HG03095 (cell line): ENCODE data around the gene LRRC42.
"Not testable (repeated sequence)": the region's sequence is repeated elsewhere in the genome, so short reads cannot be mapped to it uniquely, and the experiment has no call there.

Experiments used
- ATAC-seq: cut with Tn5 transposase; IDR thresholded peaks from one replicate; pipeline ENCODE4 v1.9.1; 2021; ENCODE audit warnings: moderate library complexity; ENCODE audit not compliant: unreplicated experiment

LRRC42 gene

DNA sequence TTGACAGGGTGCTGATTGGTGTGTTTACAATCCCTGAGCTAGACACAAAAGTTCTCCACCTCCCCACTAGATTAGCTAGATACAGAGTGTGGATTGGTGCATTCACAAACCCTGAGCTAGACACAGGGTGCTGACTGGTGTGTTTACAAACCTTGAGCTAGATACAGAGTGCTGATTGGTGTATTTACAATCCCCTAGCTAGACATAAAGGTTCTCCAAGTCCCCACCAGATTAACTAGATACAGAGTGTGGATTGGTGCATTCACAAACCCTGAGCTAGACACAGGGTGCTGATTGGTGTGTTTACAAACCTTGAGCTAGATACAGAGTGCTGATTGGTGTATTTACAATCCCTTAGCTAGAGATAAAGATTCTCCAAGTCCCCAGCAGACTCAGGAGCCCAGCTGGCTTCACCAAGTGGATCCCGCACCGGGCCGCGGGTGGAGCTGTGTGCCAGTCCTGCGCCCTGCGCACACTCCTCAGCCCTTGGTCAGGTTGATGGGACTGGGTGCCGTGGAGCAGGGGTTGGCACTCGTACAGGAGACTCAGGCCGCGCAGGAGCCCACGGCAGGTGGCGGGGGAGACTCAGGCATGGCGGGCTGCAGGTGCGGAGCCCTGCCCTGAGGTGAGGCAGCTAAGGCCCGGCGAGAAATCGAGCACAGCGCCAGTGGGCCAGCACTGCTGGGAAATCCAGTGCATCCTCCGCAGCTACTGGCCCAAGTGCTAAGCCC, 57.8 kb downstream of the LRRC42 start:
- ATAC-seq, result not testable (repeated sequence)

DNA sequence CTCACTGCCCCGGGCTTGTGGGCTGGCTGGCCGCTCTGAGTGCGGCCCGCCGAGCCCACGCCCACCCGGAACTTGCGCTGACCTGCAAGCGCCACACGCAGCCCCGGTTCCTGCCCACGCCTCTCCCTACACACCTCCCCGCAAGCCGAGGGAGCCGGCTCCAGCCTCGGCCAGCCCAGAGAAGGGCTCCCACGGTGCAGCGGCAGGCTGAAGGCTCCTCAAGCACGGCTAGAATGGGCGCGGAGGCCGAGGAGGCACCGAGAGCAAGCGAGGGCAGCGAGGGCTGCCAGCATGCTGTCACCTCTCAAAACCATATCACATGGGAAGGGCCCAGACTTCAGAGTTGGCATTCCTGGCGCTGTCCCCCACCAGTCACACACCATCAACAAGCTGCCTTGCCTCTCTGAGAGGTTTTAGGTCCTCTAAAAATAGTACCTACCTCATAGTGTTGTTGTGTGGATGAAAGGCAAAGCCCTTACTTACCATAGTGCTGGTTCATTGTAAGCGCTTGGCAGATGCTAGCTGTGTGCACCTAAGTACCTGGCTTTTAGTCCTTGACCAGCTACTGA, 58.4 kb downstream of the LRRC42 start:
- ATAC-seq, result no peak

DNA sequence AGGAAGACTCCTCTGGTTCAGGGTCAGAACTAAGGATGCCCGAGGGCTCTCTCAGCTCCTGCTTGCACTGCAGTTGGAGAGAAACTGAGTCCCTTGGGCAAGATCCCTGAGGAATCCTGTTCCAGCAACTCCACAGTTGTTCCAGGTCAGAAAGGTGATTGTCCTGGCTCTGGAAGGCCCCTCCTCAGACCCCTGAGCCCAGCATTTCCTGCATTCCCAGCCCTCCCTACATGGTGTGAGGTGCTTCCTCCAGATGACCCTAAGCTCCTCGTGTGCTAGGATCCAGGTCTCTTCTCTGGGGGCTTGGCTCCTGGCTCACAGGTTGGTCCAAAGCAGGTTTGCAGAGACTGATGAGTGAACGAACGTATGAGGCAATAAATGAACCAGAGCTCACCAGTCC, 60.4 kb downstream of the LRRC42 start:
- ATAC-seq, result no peak

DNA sequence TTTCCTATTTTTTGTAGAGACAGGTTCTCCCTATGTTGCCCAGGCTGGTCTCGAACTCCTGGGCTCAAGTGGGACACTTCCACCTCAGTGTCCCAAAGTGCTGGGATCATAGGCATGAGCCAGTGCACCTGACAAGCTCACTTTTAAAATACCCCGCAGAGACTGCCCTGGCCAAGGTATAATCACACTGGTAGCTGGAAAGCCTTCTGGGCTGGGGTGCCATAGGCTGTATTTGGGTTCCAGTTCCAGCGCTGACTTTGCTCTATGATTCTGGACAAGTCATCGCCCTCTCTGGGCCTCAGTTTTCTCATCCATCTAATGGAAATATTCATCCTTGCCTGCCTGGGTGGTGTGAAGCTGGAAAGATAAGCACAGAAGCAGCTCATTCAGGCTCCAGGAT, 61.5 kb downstream of the LRRC42 start:
- ATAC-seq, result no peak

DNA sequence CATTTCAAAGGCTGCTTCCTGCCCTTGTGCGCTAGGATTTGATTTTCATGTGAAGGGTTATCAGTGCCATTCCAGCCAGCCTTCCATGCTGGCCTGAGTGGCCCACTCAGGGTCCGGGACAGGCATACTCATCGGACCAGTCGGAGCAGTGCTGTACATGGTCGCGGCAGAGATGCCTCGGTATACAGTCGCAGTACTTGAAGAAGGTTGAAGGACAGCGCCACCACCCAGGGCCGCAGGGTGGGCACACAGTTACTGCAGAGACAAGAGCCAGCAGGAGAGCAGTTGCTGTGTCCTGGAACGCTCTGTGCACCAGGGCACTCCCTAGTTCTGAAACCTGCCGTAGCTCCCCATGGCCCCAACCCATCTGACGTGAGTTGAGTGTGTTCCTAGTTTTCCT, 62.7 kb downstream of the LRRC42 start:
- no peak for ATAC-seq

DNA sequence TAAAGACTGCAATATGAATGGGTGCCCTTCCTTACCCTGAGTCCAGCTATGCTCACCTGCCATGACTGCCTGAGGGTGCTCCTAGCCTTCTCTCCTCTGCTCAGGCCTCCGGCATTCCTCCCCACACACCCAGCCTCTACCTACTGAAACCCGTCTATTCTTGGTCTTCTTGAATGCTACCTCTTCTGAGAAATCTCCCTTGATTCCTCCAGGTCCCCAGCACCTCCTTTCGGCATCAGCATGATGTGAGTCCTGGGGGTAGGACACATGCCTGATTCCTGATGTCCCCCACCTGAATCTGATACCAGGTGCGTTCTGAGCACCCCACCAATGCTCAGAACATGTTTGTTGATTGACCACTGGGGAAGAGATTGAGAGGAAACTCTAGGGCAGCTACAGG, 63.3 kb downstream of the LRRC42 start:
- ATAC-seq, result no peak

DNA sequence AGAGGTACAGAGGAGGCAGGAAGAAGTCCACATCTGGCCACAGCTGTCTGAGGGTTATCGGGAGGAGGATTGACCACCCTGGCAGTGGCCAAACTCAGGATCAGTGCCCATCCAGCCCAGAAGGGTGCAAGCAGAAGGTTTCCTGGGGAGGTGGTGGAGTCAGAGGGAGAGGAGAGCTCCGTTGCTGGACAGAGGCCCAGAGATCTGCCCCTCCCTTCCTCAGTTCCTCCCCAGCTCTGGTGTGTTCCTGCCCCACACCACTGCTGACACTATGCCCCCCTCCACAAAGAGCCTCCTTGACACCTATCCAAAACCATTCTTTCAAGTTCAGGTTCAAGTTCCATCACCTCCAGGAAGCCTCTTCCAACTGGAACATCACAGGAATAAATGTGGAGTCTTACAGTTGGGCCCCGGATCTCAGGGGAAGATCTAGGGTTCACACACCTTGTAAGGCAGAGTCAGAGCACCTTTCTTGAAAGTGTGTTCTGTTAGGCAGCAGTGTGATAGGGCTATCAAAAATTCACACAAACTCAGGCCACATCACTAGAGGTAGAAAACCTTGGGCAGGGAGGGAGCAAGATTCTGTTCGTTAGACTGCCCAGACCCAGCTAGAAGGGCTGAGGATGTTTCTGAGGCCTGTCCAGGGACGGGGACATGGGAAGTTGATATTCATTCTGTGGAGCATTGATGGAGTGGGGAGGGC, 64.4 kb downstream of the LRRC42 start:
- ATAC-seq, result no peak

DNA sequence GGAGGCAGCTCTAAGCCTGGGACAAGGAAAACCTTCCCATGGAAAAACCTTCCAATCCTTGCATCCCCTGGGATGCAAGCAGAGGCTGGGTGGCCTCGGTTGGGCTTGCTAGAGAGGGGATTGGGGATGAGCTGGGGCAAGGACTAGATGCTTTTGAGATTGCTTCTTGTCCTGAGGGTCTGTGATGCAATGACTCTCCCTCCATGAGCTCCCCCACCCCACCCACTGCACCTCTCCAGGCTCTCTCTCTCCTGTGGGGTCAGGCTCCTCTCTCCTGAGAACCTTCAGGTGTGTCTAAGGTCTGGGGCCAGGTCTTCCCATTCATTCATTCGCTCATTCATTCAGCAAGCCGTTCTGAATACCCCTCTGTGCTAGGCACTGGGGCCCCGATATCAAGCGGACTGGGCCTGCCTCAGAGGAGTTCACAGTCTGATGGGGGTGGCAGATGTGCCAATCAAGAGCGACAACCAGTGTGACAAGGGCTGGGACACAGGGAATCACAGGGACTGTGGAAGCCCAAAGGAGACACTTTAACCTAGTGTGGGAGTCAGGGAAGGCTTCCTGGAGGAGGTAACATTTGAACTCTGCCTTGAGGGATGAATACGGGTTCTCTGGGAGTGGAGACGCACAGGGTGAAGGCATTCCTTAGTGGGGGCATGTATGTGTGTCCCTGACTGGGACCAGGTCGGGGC, 65.3 kb downstream of the LRRC42 start:
- ATAC-seq, result no peak

DNA sequence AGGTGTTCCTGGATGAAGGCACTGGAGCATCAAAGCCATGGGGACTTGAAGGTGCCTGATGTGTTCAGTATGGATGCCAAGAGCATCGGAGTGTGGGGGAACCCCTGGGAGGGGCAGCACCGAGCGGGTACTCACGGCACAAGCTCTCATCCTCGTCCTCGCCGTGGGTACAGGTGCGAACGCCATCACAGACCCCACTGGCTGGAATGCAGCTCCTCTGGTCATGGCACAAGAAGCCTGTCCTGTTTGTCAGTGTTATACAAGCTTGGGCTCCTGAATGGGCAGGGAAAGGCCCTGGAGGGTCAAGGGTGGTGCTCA, 65.8 kb downstream of the LRRC42 start:
- ATAC-seq, result no peak

DNA sequence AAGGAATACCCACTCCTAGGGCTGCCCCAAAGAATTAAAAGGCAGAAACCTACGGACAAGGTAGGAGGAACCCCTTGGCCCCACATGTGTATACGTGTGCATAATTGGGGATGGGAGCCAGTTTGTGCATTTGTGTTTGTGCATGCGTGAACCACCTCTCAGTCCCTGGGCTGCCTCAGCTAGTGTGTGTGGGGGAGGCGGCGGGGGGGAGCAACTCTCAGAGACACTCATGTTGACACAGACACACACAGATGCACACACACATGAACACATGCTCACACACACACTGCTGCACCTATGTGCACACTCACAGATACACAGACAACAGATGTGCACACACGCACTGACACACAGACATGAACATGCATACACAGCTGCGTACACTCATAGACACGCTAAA, 66.7 kb downstream of the LRRC42 start:
- ATAC-seq, result no peak

DNA sequence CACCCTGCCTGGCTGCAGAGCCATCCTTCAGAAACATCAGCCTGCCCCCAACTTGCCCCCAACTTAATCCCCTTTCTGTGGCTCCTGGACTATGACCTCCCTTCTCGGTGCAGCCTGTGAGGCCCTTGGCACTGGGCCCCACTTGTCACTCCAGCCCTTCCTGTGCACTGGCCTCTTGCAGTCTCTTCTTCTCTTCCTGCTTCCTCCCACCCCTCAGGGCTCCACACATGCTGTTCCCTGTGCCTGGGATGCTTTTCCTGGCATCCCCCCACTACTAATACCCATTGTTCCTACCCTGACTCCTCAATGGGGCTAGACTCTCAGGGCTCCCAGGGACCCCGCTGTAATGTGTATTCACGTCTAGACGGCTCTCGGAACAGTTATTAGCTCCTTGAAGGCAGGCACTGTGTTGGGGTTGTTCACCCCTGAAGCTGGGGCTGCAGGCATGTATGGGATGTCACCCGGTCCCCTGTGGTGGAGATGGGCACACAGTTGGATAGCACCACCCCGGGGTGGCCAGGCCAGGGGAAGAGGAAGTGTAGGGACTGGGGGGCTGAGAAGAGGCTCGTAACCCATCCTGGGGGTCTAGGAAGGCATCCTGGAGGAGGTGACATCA, 67.4 kb downstream of the LRRC42 start:
- ATAC-seq, result no peak

DNA sequence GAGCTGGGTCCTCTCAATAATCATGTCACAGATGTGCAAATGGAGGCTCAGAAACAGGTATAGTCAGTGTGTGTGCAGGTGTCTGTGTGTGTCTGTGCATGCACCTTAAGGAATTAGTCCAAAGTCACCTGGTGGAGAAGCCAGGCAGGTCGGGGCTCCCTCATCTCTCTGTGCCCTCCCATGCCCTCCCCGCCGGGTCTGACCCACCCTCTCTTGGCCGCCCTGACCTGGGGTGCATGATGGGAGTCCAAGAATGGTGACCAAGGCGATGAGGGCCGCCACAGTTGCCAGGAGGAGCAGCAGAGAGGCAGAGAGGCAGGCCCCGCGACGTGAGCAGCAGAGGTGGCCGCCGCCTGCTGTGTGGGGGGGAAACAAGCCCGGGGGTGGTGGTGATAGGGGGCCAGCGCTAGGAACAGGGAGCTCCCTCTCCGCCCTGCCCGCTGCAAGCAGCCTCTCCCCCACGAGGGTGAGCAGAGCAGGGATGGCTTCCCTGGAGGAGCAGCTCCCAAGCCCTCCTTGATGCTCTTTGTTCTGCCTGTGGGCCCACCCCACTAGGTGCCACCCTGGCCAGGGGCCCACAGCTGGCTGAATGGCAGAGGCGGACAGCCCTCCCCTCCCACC, 68.0 kb downstream of the LRRC42 start:
- ATAC-seq, result no peak

DNA sequence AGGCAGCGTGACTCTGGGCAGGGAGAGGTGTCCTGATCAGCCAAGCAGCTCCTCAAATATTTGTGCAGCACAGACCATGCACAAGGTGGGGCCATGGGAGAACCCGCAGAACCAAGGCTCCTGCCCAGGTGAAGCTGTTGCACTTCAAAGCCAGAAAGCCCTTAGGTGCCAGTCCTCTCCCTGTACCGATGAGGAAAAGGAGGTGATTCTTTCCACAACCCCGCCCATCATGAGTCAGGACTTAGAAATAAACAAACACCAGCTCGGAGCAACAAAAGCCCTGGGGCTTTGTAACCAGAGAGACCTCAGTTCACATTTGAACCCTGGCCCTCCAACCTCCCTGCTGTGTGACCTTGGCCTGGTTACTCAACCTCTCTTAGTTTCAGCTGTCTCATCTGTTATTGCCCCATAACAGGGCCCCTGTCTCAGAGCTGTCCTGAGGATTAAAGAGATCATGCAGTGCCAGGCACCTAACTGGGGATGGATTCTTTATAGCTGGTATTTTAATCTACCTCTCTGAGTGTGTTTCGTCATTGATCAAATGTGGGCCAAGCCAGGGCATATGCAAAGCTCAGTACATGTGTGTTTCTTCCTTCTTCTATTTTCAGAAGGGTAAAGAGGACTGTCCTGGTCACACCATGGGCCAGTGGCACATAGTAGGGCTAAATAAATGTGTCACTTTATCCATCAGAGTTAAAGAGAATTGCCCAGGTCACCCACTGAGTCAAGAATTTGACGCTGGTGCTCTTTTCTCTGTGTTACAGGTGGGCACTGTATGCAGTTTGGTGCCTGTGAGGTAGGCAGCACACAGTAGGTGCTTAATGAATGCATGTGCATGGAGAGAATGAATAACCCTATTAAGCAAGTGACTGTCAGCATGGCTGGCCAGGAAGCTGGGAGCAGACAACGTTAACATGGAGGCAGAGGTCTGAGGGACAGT, 70.5 kb downstream of the LRRC42 start:
- no peak for ATAC-seq
